SK-N-SH (cell line): ENCODE data around the gene LRCOL1. TPM values are rescaled to one million over a fixed set of nuclear protein-coding genes. Genes with fewer than 3 reads are reported as not detected.

Experiments used
- CTCF ChIA-PET: fragments of 300-600, 350-600 bp; formaldehyde crosslinking; extraction: SDS; loops from one replicate; lab custom pipeline; 2021; lab: Yijun Ruan, JAX
- POLR2A ChIA-PET: fragments of 350-600 bp; sonication (Branson Sonifier 250); formaldehyde crosslinking; extraction: SDS; loops from one replicate; lab custom pipeline; 2020; ENCODE audit warnings: antibody characterized with exemption, inconsistent platforms; lab: Yijun Ruan, JAX
- DNase-seq: peaks from one replicate; pipeline ENCODE4 v3.0.0; 2012
- H2AFZ ChIP-seq: fragments of 200-600 bp; sonication (generic); 2 replicates; pipeline ENCODE4 v1.8.1; 2016; ENCODE audit warnings: antibody characterized with exemption, mild to moderate bottlenecking, low read depth
- H3F3A ChIP-seq: fragments of 200-600 bp; sonication (generic); replicated peaks from 2 replicates; pipeline ENCODE3; 2016; ENCODE audit warnings: antibody characterized with exemption, mild to moderate bottlenecking; ENCODE audit not compliant: insufficient read depth
- H3K27ac ChIP-seq, 2 experiments: fragments of 200-500 bp in 1 of 2; fragments of 200-600 bp in 1 of 2; sonication (Bioruptor generic) in 1 of 2; sonication (generic), shearing (Covaris generic) in 1 of 2; 2 replicates each; pipeline versions ENCODE4 v1.5.1 to v1.6.1; 2014 to 2016; ENCODE audit warnings: low read depth in 2 of 2, inconsistent platforms in 1 of 2, low read length in 1 of 2, mild to moderate bottlenecking in 1 of 2, mixed read lengths in 1 of 2
- H3K27me3 ChIP-seq: fragments of 200-600 bp; sonication (generic), shearing (Covaris generic); 2 replicates; pipeline ENCODE4 v1.6.1; 2016; ENCODE audit warnings: mixed run types; ENCODE audit not compliant: insufficient read depth
- H3K36me3 ChIP-seq, 2 experiments: fragments of 200-500 bp in 1 of 2; fragments of 200-600 bp in 1 of 2; sonication (Bioruptor generic) in 1 of 2; sonication (generic) in 1 of 2; replicated peaks in 1 of 2; 2 replicates each; pipeline versions ENCODE3 to v1.5.1; 2014 to 2016; ENCODE audit warnings: low read length in 1 of 2, mild to moderate bottlenecking in 1 of 2; ENCODE audit not compliant: insufficient read depth in 2 of 2, control insufficient read depth in 1 of 2
- H3K4me1 ChIP-seq, 2 experiments: fragments of 200-500 bp in 1 of 2; fragments of 200-600 bp in 1 of 2; sonication (Bioruptor generic) in 1 of 2; sonication (generic), shearing (Covaris generic) in 1 of 2; 2 replicates each; pipeline versions ENCODE4 v1.5.1 to v1.6.1; 2014 to 2016; ENCODE audit warnings: low read depth in 1 of 2, low read length in 1 of 2, mixed run types in 1 of 2; ENCODE audit not compliant: insufficient read depth in 2 of 2, control insufficient read depth in 1 of 2
- H3K4me2 ChIP-seq: fragments of 200-600 bp; sonication (generic), shearing (Covaris generic); 2 replicates; pipeline ENCODE4 v1.6.1; 2017; ENCODE audit warnings: mixed run types
- H3K4me3 ChIP-seq, 2 experiments: fragments of 200-500 bp in 1 of 2; fragments of 200-600 bp in 1 of 2; sonication (Bioruptor generic) in 1 of 2; sonication (generic), shearing (Covaris generic) in 1 of 2; 2 replicates each; pipeline versions ENCODE4 v1.5.1 to v1.8.1; 2014 to 2016; ENCODE audit warnings: low read depth in 2 of 2, inconsistent platforms in 1 of 2, low read length in 1 of 2, mild to moderate bottlenecking in 1 of 2, mixed read lengths in 1 of 2, moderate library complexity in 1 of 2
- H3K79me2 ChIP-seq: fragments of 200-600 bp; sonication (generic); 2 replicates; pipeline ENCODE4 v1.8.1; 2017; ENCODE audit warnings: mild to moderate bottlenecking; ENCODE audit not compliant: insufficient read depth
- H3K9ac ChIP-seq: fragments of 200-600 bp; sonication (generic); 2 replicates; pipeline ENCODE4 v1.6.1; 2017; ENCODE audit warnings: mixed run types
- H3K9me2 ChIP-seq: fragments of 200-600 bp; sonication (generic); 2 replicates; pipeline ENCODE4 v1.6.1; 2017; ENCODE audit warnings: mixed run types
- H3K9me3 ChIP-seq: fragments of 200-600 bp; sonication (generic); 2 replicates; pipeline ENCODE4 v1.6.1; 2017; ENCODE audit warnings: mixed run types, mild to moderate bottlenecking, moderate library complexity
- H4K20me1 ChIP-seq: fragments of 200-600 bp; sonication (generic); 2 replicates; pipeline ENCODE4 v1.6.1; 2017; ENCODE audit warnings: mild to moderate bottlenecking, mixed run types; ENCODE audit not compliant: insufficient read depth
- CHD2 ChIP-seq: fragments of 150-350 bp; IDR thresholded peaks from 2 replicates; pipeline ENCODE4 v1.6.1; 2018; ENCODE audit warnings: low read length; ENCODE audit not compliant: partially characterized antibody
- CTCF ChIP-seq: fragments of 200-600 bp; sonication (generic); IDR thresholded peaks from 2 replicates; pipeline ENCODE4 v1.6.1; 2017; ENCODE audit warnings: antibody characterized with exemption, mild to moderate bottlenecking, moderate library complexity
- ELF1 ChIP-seq: IDR thresholded peaks from 2 replicates; pipeline ENCODE4 v1.4.0; 2012
- EP300 ChIP-seq, 2 experiments: IDR thresholded peaks; 2 replicates each; pipeline versions ENCODE4 v1.4.0 to v1.6.1; 2012; ENCODE audit warnings: borderline replicate concordance in 1 of 2, low read depth in 1 of 2, low read length in 1 of 2
- EZH2phosphoT487 ChIP-seq: fragments of 200-600 bp; sonication (generic); IDR thresholded peaks from 2 replicates; pipeline ENCODE4 v1.6.1; 2017; ENCODE audit warnings: low read depth, mixed run types, mild to moderate bottlenecking, antibody characterized with exemption, moderate library complexity, borderline replicate concordance
- FOXJ3 ChIP-seq: sonication (generic); formaldehyde crosslinking; IDR thresholded peaks from 2 replicates; pipeline ENCODE4 v1.5.1; 2020; ENCODE audit warnings: mild to moderate bottlenecking, missing genetic modification reagents
- FOXM1 ChIP-seq: IDR thresholded peaks from 2 replicates; pipeline ENCODE4 v1.4.0; 2012; ENCODE audit warnings: low read depth, mild to moderate bottlenecking
- GABPA ChIP-seq: IDR thresholded peaks from 2 replicates; pipeline ENCODE4 v1.4.0; 2012; ENCODE audit warnings: low read depth, mild to moderate bottlenecking
- GATA2 ChIP-seq: sonication (generic); formaldehyde crosslinking; IDR thresholded peaks from 2 replicates; pipeline ENCODE4 v1.5.0; 2020; ENCODE audit warnings: mild to moderate bottlenecking, missing genetic modification reagents
- IRF3 ChIP-seq: fragments of 150-350 bp; IDR thresholded peaks from 2 replicates; pipeline ENCODE4 v1.6.1; 2016; ENCODE audit warnings: mild to moderate bottlenecking, low read depth, low read length
- JUND ChIP-seq: IDR thresholded peaks from 2 replicates; pipeline ENCODE4 v1.4.0; 2012
- MAX ChIP-seq: IDR thresholded peaks from 2 replicates; pipeline ENCODE4 v1.4.0; 2012; ENCODE audit warnings: low read depth
- MEF2A ChIP-seq: IDR thresholded peaks from 2 replicates; pipeline ENCODE4 v1.4.0; 2012; ENCODE audit warnings: low read depth, borderline replicate concordance
- NFIC ChIP-seq: IDR thresholded peaks from 2 replicates; pipeline ENCODE4 v1.4.0; 2012; ENCODE audit warnings: borderline replicate concordance
- POLR2AphosphoS5 ChIP-seq: IDR thresholded peaks from 2 replicates; pipeline ENCODE4 v1.6.1; 2012; ENCODE audit warnings: low read depth, low read length
- RAD21 ChIP-seq: IDR thresholded peaks from 2 replicates; pipeline ENCODE4 v1.6.1; 2012; ENCODE audit warnings: mild to moderate bottlenecking, low read length
- RCOR1 ChIP-seq: fragments of 150-350 bp; IDR thresholded peaks from 2 replicates; pipeline ENCODE4 v1.6.1; 2017; ENCODE audit warnings: antibody characterized with exemption, low read length
- REST ChIP-seq: IDR thresholded peaks from 2 replicates; pipeline ENCODE4 v1.6.1; 2012; ENCODE audit warnings: mild to moderate bottlenecking, low read depth, low read length, moderate library complexity
- SMC3 ChIP-seq: IDR thresholded peaks from 2 replicates; pipeline ENCODE4 v1.6.1; 2012; ENCODE audit warnings: low read depth, low read length, improper control_type of control experiment
- TAF1 ChIP-seq: IDR thresholded peaks from 2 replicates; pipeline ENCODE4 v1.6.1; 2012; ENCODE audit warnings: low read depth, mild to moderate bottlenecking, low read length, moderate library complexity, borderline replicate concordance
- TCF12 ChIP-seq: IDR thresholded peaks from 2 replicates; pipeline ENCODE4 v1.4.0; 2012
- YY1 ChIP-seq: IDR thresholded peaks from 2 replicates; pipeline ENCODE4 v1.4.0; 2012; ENCODE audit warnings: low read depth, mild to moderate bottlenecking
- WGBS: methylation state at CpG from one replicate; pipeline ENCODE4 v1.1.6; 2017; ENCODE audit warnings: low lambda C conversion rate; 5-methylcytosine and 5-hydroxymethylcytosine counted together
- polyA plus RNA-seq, 3 experiments: library from polyadenylated mRNA; depleted of rRNA; stranded (reverse); fragments of >200 nt; gene quantifications; 2 replicates each; pipeline ENCODE4 v1.2.3, GENCODE V29; 2012

LRCOL1 gene
- polyA plus RNA-seq, 1 of the 3 experiments (the other 2 are of a cell fraction), result 1.1 TPM

- H3K4me1 ChIP-seq, result peaks cover 0 to 11% of the 10 kb centered on the region in 2 experiments; a peak in 1 of 4 replicates
- no peak overlapping the region for H3K9ac ChIP-seq
- TF ChIP-seq POLR2AphosphoS5 (no peak), FOXM1 (no peak), GABPA (no peak), TCF12 (no peak), TAF1 (no peak), IRF3 (no peak), EZH2phosphoT487 (no peak), NFIC (no peak), RAD21 (no peak), REST (no peak), ELF1 (no peak), FOXJ3 (no peak), SMC3 (no peak)
- no peak overlapping the region for H3K27ac ChIP-seq
- no peaks in the 10 kb centered on the region for H3K27me3 ChIP-seq
- no peaks in the 10 kb centered on the region for H3K9me2 ChIP-seq
- no peak overlapping the region for H2AFZ ChIP-seq
- 95% methylated on average over 12 of the region's 19 CpGs for WGBS
- ChIA-PET CTCF (interaction anchor here (1.4 to 5.9 kb wide), 3 partner anchors 33 to 373 kb away, joined by 3 to 80 read pairs (median 5); no protein-coding TSS in a partner anchor), POLR2A (no interaction called here)
- H3K36me3 ChIP-seq, result no peaks in the 10 kb centered on the region
- no peak overlapping the region for H3K4me3 ChIP-seq
- H4K20me1 ChIP-seq, result peaks cover 18% of the 10 kb centered on the region
- H3K79me2 ChIP-seq, result peaks cover 3% of the 10 kb centered on the region; the same call in 1 of the 2 replicates
- no peaks in the 10 kb centered on the region for H3F3A ChIP-seq
- DNase-seq, result no peak
- H3K4me2 ChIP-seq, result no peak overlapping the region
- no peaks in the 10 kb centered on the region for H3K9me3 ChIP-seq
Observed at GRCh38 chr12:132557291-132558015, 52.9 kb downstream of the LRCOL1 start.

- peaks cover 12% of the 10 kb centered on the region for H4K20me1 ChIP-seq
- H3K4me1 ChIP-seq, result peaks cover 0 to 10% of the 10 kb centered on the region in 2 experiments; a peak in 1 of 4 replicates
- H3K9me3 ChIP-seq, result no peaks in the 10 kb centered on the region
- no peak overlapping the region for H3K4me2 ChIP-seq
- no peak overlapping the region for H2AFZ ChIP-seq
- no peaks in the 10 kb centered on the region for H3K36me3 ChIP-seq
- WGBS, result 96% methylated on average over 12 of the region's 17 CpGs
- H3K27me3 ChIP-seq, result no peaks in the 10 kb centered on the region
- no peak overlapping the region for H3K27ac ChIP-seq
- CTCF ChIA-PET, result interaction anchor here (2.1 kb wide), 1 partner anchor 33 kb away, joined by 5 read pairs; no protein-coding TSS in a partner anchor
- no peak overlapping the region for H3K4me3 ChIP-seq
- H3K79me2 ChIP-seq, result no peaks in the 10 kb centered on the region
- POLR2A ChIA-PET, result no interaction called here
- H3K9me2 ChIP-seq, result no peaks in the 10 kb centered on the region
- no peak for DNase-seq
- no peaks in the 10 kb centered on the region for H3F3A ChIP-seq
- H3K9ac ChIP-seq, result no peak overlapping the region
- no peak for TF ChIP-seq MAX
- no peak for TF ChIP-seq SMC3
- TF ChIP-seq MEF2A, result no peak
- no peak for TF ChIP-seq YY1
- TF ChIP-seq ELF1, result no peak
- no peak for TF ChIP-seq JUND
- no peak for TF ChIP-seq CHD2
- no peak for TF ChIP-seq FOXJ3
- TF ChIP-seq TCF12, result no peak
- no peak for TF ChIP-seq RCOR1
- no peak for TF ChIP-seq GATA2
- no peak for TF ChIP-seq CTCF
- no peak for TF ChIP-seq TAF1
- no peak for TF ChIP-seq EP300 (IDR thresholded peaks at IDR 0.05; ENCODE audit: borderline replicate concordance in 1 of 2, low read depth in 1 of 2, low read length in 1 of 2)
- TF ChIP-seq POLR2AphosphoS5, result no peak
Observed at GRCh38 chr12:132556801-132557200, 53.6 kb downstream of the LRCOL1 start.
